ENCODE results near the gene KMT2B.

The KMT2B gene

GRCh38 chr19:35751839-35752745 lies 34.3 kb downstream of the KMT2B start:
- TF ChIP-seq CREB1 (IDR thresholded peaks at IDR 0.05; ENCODE audit: low read depth): no peak
- no peak for TF ChIP-seq TCF12 (IDR thresholded peaks at IDR 0.05; ENCODE audit: low read depth)
- no peak for TF ChIP-seq USF1 (IDR thresholded peaks at IDR 0.05)
- TF ChIP-seq EP300 (IDR thresholded peaks at IDR 0.05; ENCODE audit: borderline replicate concordance): no peak
- no peak for TF ChIP-seq TEAD4 (IDR thresholded peaks at IDR 0.05)
- TF ChIP-seq MAX (IDR thresholded peaks at IDR 0.05): no peak
- TF ChIP-seq CEBPB (IDR thresholded peaks at IDR 0.05): no peak
- no peak for TF ChIP-seq REST (IDR thresholded peaks at IDR 0.05; ENCODE audit: low read depth)
- TF ChIP-seq FOXM1 (IDR thresholded peaks at IDR 0.05; ENCODE audit: borderline replicate concordance, low read depth): no peak
- TF ChIP-seq RAD21 (IDR thresholded peaks at IDR 0.05; ENCODE audit: low read depth): no peak

GRCh38 chr19:35752746-35753350 lies 35.0 kb downstream of the KMT2B start:
- no peak for TF ChIP-seq USF1 (IDR thresholded peaks at IDR 0.05)
- no peak for TF ChIP-seq NFIC (IDR thresholded peaks at IDR 0.05)
- no peak for TF ChIP-seq CEBPB (IDR thresholded peaks at IDR 0.05)
- TF ChIP-seq EP300 (IDR thresholded peaks at IDR 0.05; ENCODE audit: borderline replicate concordance): no peak

GRCh38 chr19:35753634-35754369 lies 36.0 kb downstream of the KMT2B start:
- TF ChIP-seq USF1 (IDR thresholded peaks at IDR 0.05): no peak
- no peak for TF ChIP-seq TEAD4 (IDR thresholded peaks at IDR 0.05)
- TF ChIP-seq REST (IDR thresholded peaks at IDR 0.05; ENCODE audit: low read depth): no peak
- TF ChIP-seq CREB1 (IDR thresholded peaks at IDR 0.05; ENCODE audit: low read depth): no peak
- no peak for TF ChIP-seq EP300 (IDR thresholded peaks at IDR 0.05; ENCODE audit: borderline replicate concordance)
- no peak for TF ChIP-seq CEBPB (IDR thresholded peaks at IDR 0.05)
- no peak for TF ChIP-seq FOXM1 (IDR thresholded peaks at IDR 0.05; ENCODE audit: borderline replicate concordance, low read depth)
- no peak for TF ChIP-seq YY1 (IDR thresholded peaks at IDR 0.05; ENCODE audit: low read depth)
- TF ChIP-seq MAX (IDR thresholded peaks at IDR 0.05): no peak
- TF ChIP-seq ZBTB7A (IDR thresholded peaks at IDR 0.05; ENCODE audit: low read depth): no peak
- no peak for TF ChIP-seq NFIC (IDR thresholded peaks at IDR 0.05)
- TF ChIP-seq EGR1 (IDR thresholded peaks at IDR 0.05): no peak
- no peak for TF ChIP-seq TCF12 (IDR thresholded peaks at IDR 0.05; ENCODE audit: low read depth)

GRCh38 chr19:35754370-35755130 lies 36.7 kb downstream of the KMT2B start:
- TF ChIP-seq TAF1 (IDR thresholded peaks at IDR 0.05; ENCODE audit: low read depth): no peak
- no peak for TF ChIP-seq ZBTB7A (IDR thresholded peaks at IDR 0.05; ENCODE audit: low read depth)
- no peak for TF ChIP-seq RAD21 (IDR thresholded peaks at IDR 0.05; ENCODE audit: low read depth)
- no peak for TF ChIP-seq EP300 (IDR thresholded peaks at IDR 0.05; ENCODE audit: borderline replicate concordance)
- TF ChIP-seq NFIC (IDR thresholded peaks at IDR 0.05): no peak
- no peak for TF ChIP-seq YY1 (IDR thresholded peaks at IDR 0.05; ENCODE audit: low read depth)
- TF ChIP-seq USF1 (IDR thresholded peaks at IDR 0.05): no peak
- TF ChIP-seq TCF12 (IDR thresholded peaks at IDR 0.05; ENCODE audit: low read depth): no peak
- no peak for TF ChIP-seq MAX (IDR thresholded peaks at IDR 0.05)
- TF ChIP-seq FOXM1 (IDR thresholded peaks at IDR 0.05; ENCODE audit: borderline replicate concordance, low read depth): no peak
- TF ChIP-seq CEBPB (IDR thresholded peaks at IDR 0.05): no peak
- no peak for TF ChIP-seq CREB1 (IDR thresholded peaks at IDR 0.05; ENCODE audit: low read depth)
- TF ChIP-seq EGR1 (IDR thresholded peaks at IDR 0.05): no peak
- TF ChIP-seq REST (IDR thresholded peaks at IDR 0.05; ENCODE audit: low read depth): no peak
- TF ChIP-seq TEAD4 (IDR thresholded peaks at IDR 0.05): no peak
